H1 (cell line): Measurements from ENCODE around the gene TRIM9. TPM values are rescaled to one million over a fixed set of nuclear protein-coding genes. Genes with fewer than 3 reads are reported as not detected.

ENCODE experiments used
- CTCF ChIA-PET: fragments of 300-600 bp; sonication (Branson Sonifier 250); formaldehyde crosslinking; loops from one replicate; lab custom pipeline; 2021; ENCODE audit not compliant: partially characterized antibody; lab: Charles Lee
- POLR2A ChIA-PET: fragments of 300-600 bp; sonication (Branson Sonifier 250); formaldehyde crosslinking; loops from one replicate; lab custom pipeline; 2021; ENCODE audit warnings: inconsistent platforms; ENCODE audit not compliant: partially characterized antibody; lab: Charles Lee
- DNase-seq, 2 experiments: peaks; one replicate each; pipeline versions ENCODE4 v3.0.0 to v3.0.0-alpha.2; 2010 to 2022; ENCODE audit warnings: low spot score in 2 of 2, low read depth in 1 of 2, mixed read lengths in 1 of 2
- FAIRE-seq: peaks from 2 replicates; lab custom pipeline; 2011; peaks lifted over from hg19 to GRCh38; lab: Jason Lieb, UNC
- H2AFZ ChIP-seq: 2 replicates; pipeline ENCODE4 v1.8.1; 2012; ENCODE audit warnings: low read length, inconsistent platforms
- H2AK5ac ChIP-seq: 2 replicates; pipeline ENCODE4 v1.6.1; 2013; ENCODE audit warnings: low read depth, low read length
- H2BK120ac ChIP-seq: replicated peaks from 2 replicates; pipeline ENCODE3; 2013; ENCODE audit warnings: low read depth, low read length, inconsistent platforms
- H2BK12ac ChIP-seq: 2 replicates; pipeline ENCODE4 v1.6.1; 2013; ENCODE audit warnings: low read depth, low read length
- H2BK15ac ChIP-seq: 2 replicates; pipeline ENCODE4 v1.6.1; 2013; ENCODE audit warnings: low read length
- H2BK20ac ChIP-seq: 2 replicates; pipeline ENCODE4 v1.6.1; 2013; ENCODE audit warnings: low read length
- H2BK5ac ChIP-seq: 2 replicates; pipeline ENCODE4 v1.6.1; 2013; ENCODE audit warnings: low read depth, low read length
- H3K14ac ChIP-seq: 2 replicates; pipeline ENCODE4 v1.6.1; 2013; ENCODE audit warnings: inconsistent platforms; ENCODE audit not compliant: insufficient read length
- H3K18ac ChIP-seq: 2 replicates; pipeline ENCODE4 v1.6.1; 2013; ENCODE audit warnings: low read length; ENCODE audit errors: extremely low read depth
- H3K23ac ChIP-seq: 2 replicates; pipeline ENCODE4 v1.6.1; 2013; ENCODE audit warnings: inconsistent platforms; ENCODE audit not compliant: insufficient read length
- H3K23me2 ChIP-seq: 2 replicates; pipeline ENCODE4 v1.6.1; 2013; ENCODE audit warnings: low read depth, low read length
- H3K27ac ChIP-seq: 2 replicates; pipeline ENCODE4 v1.6.1; 2011; ENCODE audit warnings: low read depth, low read length, inconsistent platforms
- H3K27me3 ChIP-seq, 4 experiments: replicated peaks in 1 of 4; 1 replicate in 1 of 4; 2 replicates in 3 of 4; pipeline versions ENCODE4 v1.6.1 to v1.8.1; 2011 to 2013; ENCODE audit warnings: low read length in 3 of 4, mild to moderate bottlenecking in 3 of 4, inconsistent platforms in 2 of 4, mixed read lengths in 2 of 4, moderate library complexity in 1 of 4; ENCODE audit not compliant: control insufficient read depth in 3 of 4, insufficient read depth in 3 of 4; ENCODE audit errors: extremely low read depth in 1 of 4
- H3K36me3 ChIP-seq, 4 experiments: 2 replicates each; pipeline versions ENCODE4 v1.6.1 to v1.8.1; 2011 to 2013; ENCODE audit warnings: mild to moderate bottlenecking in 4 of 4, low read length in 3 of 4, moderate library complexity in 2 of 4, control low read depth in 1 of 4, inconsistent platforms in 1 of 4; ENCODE audit not compliant: insufficient read depth in 4 of 4, control insufficient read depth in 2 of 4
- H3K4ac ChIP-seq: replicated peaks from 2 replicates; pipeline ENCODE3; 2013; ENCODE audit warnings: low read length, low read depth, mixed read lengths, inconsistent platforms; ENCODE audit not compliant: insufficient read length
- H3K4me1 ChIP-seq, 4 experiments: replicated peaks in 1 of 4; 1 replicate in 1 of 4; 2 replicates in 3 of 4; pipeline versions ENCODE4 v1.6.1 to v1.8.1; 2011 to 2013; ENCODE audit warnings: low read length in 3 of 4, inconsistent platforms in 2 of 4, mixed read lengths in 1 of 4; ENCODE audit not compliant: insufficient read depth in 4 of 4, control insufficient read depth in 3 of 4
- H3K4me2 ChIP-seq, 2 experiments: 2 replicates each; pipeline versions ENCODE4 v1.6.1 to v1.8.1; 2011 to 2013; ENCODE audit warnings: low read depth in 2 of 2, low read length in 2 of 2, control low read depth in 1 of 2, inconsistent platforms in 1 of 2, mild to moderate bottlenecking in 1 of 2; ENCODE audit not compliant: insufficient read depth in 1 of 2
- H3K4me3 ChIP-seq, 4 experiments: fragments of 200-600, 300-600 bp in 1 of 4; sonication (generic), shearing (Covaris generic), sonication (Bioruptor Twin) in 1 of 4; 2 replicates each; pipeline versions ENCODE4 v1.5.1 to v1.8.1; 2011 to 2016; ENCODE audit warnings: low read length in 4 of 4, low read depth in 3 of 4, control low read depth in 2 of 4, inconsistent platforms in 2 of 4, mild to moderate bottlenecking in 2 of 4, mixed read lengths in 1 of 4, moderate library complexity in 1 of 4; ENCODE audit not compliant: insufficient read depth in 2 of 4; ENCODE audit errors: extremely low read depth in 1 of 4
- H3K56ac ChIP-seq: replicated peaks from 2 replicates; pipeline ENCODE3; 2013; ENCODE audit warnings: low read depth, mild to moderate bottlenecking, mixed read lengths, low read length, inconsistent platforms; ENCODE audit not compliant: insufficient read length
- H3K79me1 ChIP-seq: 2 replicates; pipeline ENCODE4 v1.6.1; 2013; ENCODE audit warnings: low read depth, low read length, control low read depth
- H3K79me2 ChIP-seq, 2 experiments: 2 replicates each; pipeline versions ENCODE4 v1.6.1 to v1.8.1; 2012 to 2013; ENCODE audit warnings: low read length in 2 of 2, mild to moderate bottlenecking in 2 of 2, inconsistent platforms in 1 of 2; ENCODE audit not compliant: insufficient read depth in 2 of 2, control insufficient read depth in 1 of 2
- H3K9ac ChIP-seq, 4 experiments: replicated peaks in 1 of 4; 1 replicate in 1 of 4; 2 replicates in 3 of 4; pipeline versions ENCODE4 v1.6.1 to v1.8.1; 2011 to 2013; ENCODE audit warnings: low read depth in 3 of 4, low read length in 3 of 4, control low read depth in 2 of 4, mild to moderate bottlenecking in 2 of 4, moderate library complexity in 2 of 4, inconsistent platforms in 1 of 4; ENCODE audit errors: extremely low read depth in 1 of 4
- H3K9me3 ChIP-seq, 2 experiments: 2 replicates each; pipeline versions ENCODE4 v1.6.1 to v1.8.1; 2012 to 2013; ENCODE audit warnings: mild to moderate bottlenecking in 2 of 2, moderate library complexity in 2 of 2, control low read depth in 1 of 2, inconsistent platforms in 1 of 2, low read depth in 1 of 2, low read length in 1 of 2, mixed read lengths in 1 of 2; ENCODE audit not compliant: insufficient read depth in 2 of 2
- H4K20me1 ChIP-seq, 2 experiments: replicated peaks in 1 of 2; 2 replicates each; pipeline versions ENCODE3 to v1.8.1; 2011 to 2013; ENCODE audit warnings: inconsistent platforms in 2 of 2, low read length in 2 of 2, mild to moderate bottlenecking in 1 of 2; ENCODE audit not compliant: insufficient read depth in 2 of 2, control insufficient read depth in 1 of 2
- H4K5ac ChIP-seq: 2 replicates; pipeline ENCODE4 v1.6.1; 2013; ENCODE audit warnings: low read length, low read depth, mixed read lengths, inconsistent platforms; ENCODE audit not compliant: insufficient read length
- H4K8ac ChIP-seq: 2 replicates; pipeline ENCODE4 v1.8.0; 2013; ENCODE audit warnings: mild to moderate bottlenecking, moderate library complexity, low read length, inconsistent platforms; ENCODE audit not compliant: insufficient read depth; ENCODE audit errors: extremely low read depth
- H4K91ac ChIP-seq: replicated peaks from 2 replicates; pipeline ENCODE3; 2013; ENCODE audit warnings: low read length, mixed read lengths, inconsistent platforms; ENCODE audit not compliant: insufficient read length
- BACH1 ChIP-seq: IDR thresholded peaks from 2 replicates; pipeline ENCODE4 v1.6.1; 2012; ENCODE audit warnings: low read length, improper control_type of control experiment
- CHD2 ChIP-seq: IDR thresholded peaks from 2 replicates; pipeline ENCODE4 v1.6.1; 2012; ENCODE audit warnings: low read length, improper control_type of control experiment
- CREB1 ChIP-seq: IDR thresholded peaks from 2 replicates; pipeline ENCODE4 v1.6.1; 2012; ENCODE audit warnings: inconsistent platforms
- EGR1 ChIP-seq: IDR thresholded peaks from 2 replicates; pipeline ENCODE4 v1.6.1; 2011; ENCODE audit warnings: low read depth, low read length, borderline replicate concordance
- GTF2F1 ChIP-seq: IDR thresholded peaks from 2 replicates; pipeline ENCODE4 v1.6.1; 2012; ENCODE audit warnings: low read depth, low read length, improper control_type of control experiment, borderline replicate concordance
- JUND ChIP-seq: IDR thresholded peaks from 2 replicates; pipeline ENCODE4 v1.6.1; 2011; ENCODE audit warnings: mild to moderate bottlenecking, improper control_type of control experiment, low read length
- KDM5A ChIP-seq: fragments of 200-600 bp; IDR thresholded peaks from 2 replicates; pipeline ENCODE4 v1.7.1; 2012; ENCODE audit warnings: mild to moderate bottlenecking, low read length, inconsistent platforms, mixed read lengths
- MAFK ChIP-seq: IDR thresholded peaks from 2 replicates; pipeline ENCODE4 v1.6.1; 2012; ENCODE audit warnings: low read depth, mild to moderate bottlenecking, improper control_type of control experiment, low read length
- NRF1 ChIP-seq: IDR thresholded peaks from 2 replicates; pipeline ENCODE4 v1.6.1; 2011; ENCODE audit warnings: mild to moderate bottlenecking, low read depth, low read length, improper control_type of control experiment
- RAD21 ChIP-seq, 2 experiments: IDR thresholded peaks in 1 of 2; conservative IDR thresholded peaks in 1 of 2; 2 replicates each; pipeline ENCODE4 v1.6.1; 2011; ENCODE audit warnings: low read depth in 2 of 2, low read length in 2 of 2, improper control_type of control experiment in 1 of 2, inconsistent platforms in 1 of 2, mild to moderate bottlenecking in 1 of 2, moderate library complexity in 1 of 2
- RNF2 ChIP-seq: fragments of 200-900, 300-1000 bp; sonication (generic); IDR thresholded peaks from 2 replicates; pipeline ENCODE4 v1.7.1; 2016; ENCODE audit warnings: borderline replicate concordance, low read depth, mild to moderate bottlenecking, antibody characterized with exemption, low read length; ENCODE audit not compliant: poor library complexity, severe bottlenecking; ENCODE audit errors: missing control alignments
- SP1 ChIP-seq: IDR thresholded peaks from 2 replicates; pipeline ENCODE4 v1.6.1; 2011; ENCODE audit warnings: low read depth, low read length
- SP4 ChIP-seq: IDR thresholded peaks from 2 replicates; pipeline ENCODE4 v1.6.1; 2012; ENCODE audit warnings: low read length, inconsistent platforms
- ZNF274 ChIP-seq: IDR thresholded peaks from 2 replicates; pipeline ENCODE4 v1.7.0; 2012; ENCODE audit warnings: low read length, borderline replicate concordance; ENCODE audit errors: extremely low read depth
- WGBS, 2 experiments: shearing (Covaris generic) in 1 of 2; methylation state at CpG; one replicate each; pipeline versions ENCODE4 v1.1.6 to v1.1.7; 2013 to 2015; ENCODE audit warnings: low lambda C conversion rate in 2 of 2, mixed read lengths in 2 of 2, inconsistent platforms in 1 of 2, low coverage in 1 of 2, missing lambda C conversion rate in 1 of 2; ENCODE audit not compliant: insufficient replicate concordance in 2 of 2, insufficient coverage in 1 of 2, insufficient read length in 1 of 2; ENCODE audit errors: extremely low coverage in 1 of 2, missing lambda C conversion rate in 1 of 2; 5-methylcytosine and 5-hydroxymethylcytosine counted together
- polyA plus RNA-seq, 7 experiments: library from polyadenylated mRNA; depleted of rRNA in 3 of 7; stranded (reverse) in 5 of 7; unstranded in 2 of 7; fragments of >200 nt in 5 of 7; fragments of 200-250 nt in 2 of 7; gene quantifications; 1 replicate in 5 of 7; 2 replicates in 1 of 7; 4 replicates in 1 of 7; pipeline versions ENCODE4 v1.2.1 to v1.2.3, GENCODE V29; 2011 to 2013; ENCODE audit warnings: missing spikeins in 2 of 7, mixed read lengths in 2 of 7
- total RNA-seq: library from RNA; stranded (reverse); fragmentation: NEBNext Ultra II Directional; extraction: Animal tissue kit (Norgen Biotek cat#: 25700); gene quantifications from 2 replicates; pipeline ENCODE4 v1.2.1, GENCODE V29; 2021
- TF ChIP-seq, protein P1 (sequence below): IDR thresholded peaks from 2 replicates; pipeline ENCODE4 v1.6.1; 2012; ENCODE audit warnings: inconsistent platforms

TRIM9 gene
- total and polyA plus RNA-seq, 2 of the 8 experiments (the other 6 are each of a cell fraction or from before 2014, with no cell fraction given): 2.7 to 5.4 TPM

DNA sequence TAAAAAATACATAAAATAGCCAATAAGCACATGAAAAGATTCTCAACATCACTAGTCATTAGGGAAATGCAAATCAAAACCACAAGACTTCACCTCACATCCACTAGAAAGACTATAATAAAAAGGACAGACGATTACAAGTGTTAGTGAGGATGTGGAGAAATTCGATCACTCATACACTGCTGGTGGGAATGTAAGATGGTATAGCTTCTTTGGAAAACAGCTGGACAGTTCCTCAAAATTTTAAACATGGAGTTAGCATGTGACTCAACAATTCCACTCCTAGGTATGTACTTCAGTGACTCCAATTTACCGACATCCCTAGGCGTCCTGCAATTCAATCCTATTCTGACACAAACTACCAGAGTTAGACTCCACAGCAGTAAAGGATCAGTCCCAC is 13.7 kb downstream of the TRIM9 start:
- Histone ChIP-seq H2BK5ac (no peak overlapping the region), H3K4me1 (no peaks in the 10 kb centered on the region), H3K27me3 (no peaks in the 10 kb centered on the region), H4K20me1 (no peaks in the 10 kb centered on the region), H3K36me3 (no peaks in the 10 kb centered on the region), H4K91ac (no peak overlapping the region), H3K56ac (no peak overlapping the region), H2BK120ac (no peak overlapping the region), H3K23me2 (no peaks in the 10 kb centered on the region), H2BK12ac (no peak overlapping the region), H3K79me1 (no peaks in the 10 kb centered on the region), H3K9me3 (no peaks in the 10 kb centered on the region), H3K14ac (no peak overlapping the region), H3K4me2 (no peak overlapping the region), H3K27ac (no peak overlapping the region), H3K9ac (no peak overlapping the region), H3K4ac (no peak overlapping the region), H3K4me3 (no peak overlapping the region), H3K79me2 (no peaks in the 10 kb centered on the region), H3K18ac (no peak overlapping the region), H2BK20ac (no peak overlapping the region), H2BK15ac (no peak overlapping the region), H2AFZ (no peak overlapping the region), H4K5ac (no peak overlapping the region), H4K8ac (no peak overlapping the region), H2AK5ac (no peak overlapping the region), H3K23ac (no peak overlapping the region)
- 89% methylated on average over 4 of the region's 4 CpGs; no CpG with 5 or more reads in 1 of the 2 experiments for WGBS, 2 experiments
- POLR2A ChIA-PET: no interaction called here
- FAIRE-seq: no peak
- CTCF ChIA-PET: no interaction called here
- TF ChIP-seq JUND: no peak
- TF ChIP-seq RNF2: no peak
- TF ChIP-seq MAFK: no peak
- no peak for TF ChIP-seq SP1
- TF ChIP-seq NRF1: no peak
- TF ChIP-seq RAD21 (IDR thresholded peaks at IDR 0.05 in 1 of 2, conservative IDR thresholded peaks at IDR 0.05 in 1 of 2; ENCODE audit: low read depth in 2 of 2, low read length in 2 of 2): no peak
- TF ChIP-seq EGR1: no peak
- no peak for TF ChIP-seq KDM5A
- no peak for TF ChIP-seq CREB1
- no peak for TF ChIP-seq SP4
- no peak for TF ChIP-seq GTF2F1
- TF ChIP-seq BACH1: no peak
- no peak for TF ChIP-seq ZNF274
- TF ChIP-seq, protein P1, sequence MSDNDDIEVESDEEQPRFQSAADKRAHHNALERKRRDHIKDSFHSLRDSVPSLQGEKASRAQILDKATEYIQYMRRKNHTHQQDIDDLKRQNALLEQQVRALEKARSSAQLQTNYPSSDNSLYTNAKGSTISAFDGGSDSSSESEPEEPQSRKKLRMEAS: no peak
- no peak for TF ChIP-seq CHD2
- no peak for DNase-seq
